PC-9 (cell line): ENCODE data around the gene CPLX3. TPM values are rescaled to one million over a fixed set of nuclear protein-coding genes. Genes with fewer than 3 reads are reported as not detected.

ENCODE experiments used
- BruUV-seq: library from RNA; stranded (reverse); fragments of 400-500 nt; replicated peaks from 2 replicates; lab custom pipeline; 2021; lab: Mats Ljungman, UMichigan
- CTCF ChIA-PET: fragments of 300-600 bp; sonication (Branson Sonifier 250); formaldehyde crosslinking; loops from one replicate; lab custom pipeline; 2022; ENCODE audit warnings: antibody characterized with exemption; lab: Charles Lee
- POLR2A ChIA-PET: fragments of 300-600 bp; sonication (Branson Sonifier 250); formaldehyde crosslinking; loops from one replicate; lab custom pipeline; 2022; ENCODE audit warnings: antibody characterized with exemption; ENCODE audit not compliant: unreplicated experiment; lab: Charles Lee
- DNase-seq, 2 experiments: peaks; one replicate each; pipeline versions ENCODE4 v3.0.0 to v3.0.0-alpha.2; 2015 to 2022; ENCODE audit warnings: mixed read lengths in 1 of 2
- H2AFZ ChIP-seq: fragments of 200-600 bp; sonication (generic); 2 replicates; pipeline ENCODE4 v1.8.1; 2017; ENCODE audit warnings: antibody characterized with exemption
- H3F3A ChIP-seq: fragments of 200-600 bp; sonication (generic); 2 replicates; pipeline ENCODE4 v1.8.1; 2017; ENCODE audit warnings: antibody characterized with exemption, mild to moderate bottlenecking, low read depth; ENCODE audit not compliant: insufficient read depth
- H3K27ac ChIP-seq: fragments of 200-600 bp; sonication (generic); 2 replicates; pipeline ENCODE4 v1.6.1; 2016; ENCODE audit warnings: mixed run types
- H3K27me3 ChIP-seq: fragments of 200-600 bp; sonication (generic); 2 replicates; pipeline ENCODE4 v1.6.1; 2016; ENCODE audit warnings: low read depth, mixed run types; ENCODE audit not compliant: insufficient read depth
- H3K36me3 ChIP-seq: fragments of 200-600 bp; sonication (generic); 2 replicates; pipeline ENCODE4 v1.6.1; 2016; ENCODE audit warnings: low read depth, mixed run types
- H3K4me1 ChIP-seq: fragments of 200-600 bp; sonication (generic); replicated peaks from 2 replicates; pipeline ENCODE4 v1.6.1; 2016; ENCODE audit warnings: mixed run types; ENCODE audit not compliant: insufficient read depth
- H3K4me2 ChIP-seq: fragments of 200-600 bp; sonication (generic); 2 replicates; pipeline ENCODE4 v1.6.1; 2017; ENCODE audit warnings: mixed run types
- H3K4me3 ChIP-seq: fragments of 200-600 bp; sonication (generic); 2 replicates; pipeline ENCODE4 v1.6.1; 2016; ENCODE audit warnings: mixed run types
- H3K79me2 ChIP-seq: fragments of 200-600 bp; sonication (generic); 2 replicates; pipeline ENCODE4 v1.6.1; 2017; ENCODE audit warnings: low read depth, mixed run types
- H3K9me2 ChIP-seq: fragments of 200-600 bp; sonication (generic); 2 replicates; pipeline ENCODE4 v1.8.1; 2017; ENCODE audit warnings: mild to moderate bottlenecking; ENCODE audit not compliant: insufficient read depth
- H3K9me3 ChIP-seq: fragments of 200-600 bp; sonication (generic); 2 replicates; pipeline ENCODE4 v1.8.1; 2016; ENCODE audit warnings: low read depth; ENCODE audit not compliant: insufficient read depth
- H4K20me1 ChIP-seq: fragments of 200-600 bp; sonication (generic); 2 replicates; pipeline ENCODE4 v1.8.1; 2017; ENCODE audit not compliant: insufficient read depth
- CTCF ChIP-seq: fragments of 200-600 bp; sonication (generic); conservative IDR thresholded peaks from 2 replicates; pipeline ENCODE4 v1.6.1; 2017; ENCODE audit warnings: mixed run types, antibody characterized with exemption, mild to moderate bottlenecking, moderate library complexity
- EZH2 ChIP-seq: fragments of 200-600 bp; sonication (generic); IDR thresholded peaks from 2 replicates; pipeline ENCODE4 v1.8.0; 2017; ENCODE audit warnings: antibody characterized with exemption, low read depth
- intact Hi-C: fragments of 100-400 bp; cut with micrococcal nuclease; formaldehyde crosslinking; loops from one replicate; pipeline ENCODE4 v1.10.0; 2022; ENCODE audit not compliant: unreplicated experiment
- total RNA-seq: library from RNA; stranded (reverse); gene quantifications from 2 replicates; pipeline ENCODE4 v1.2.3, GENCODE V29; 2021

CPLX3 gene
- total RNA-seq, 1 experiment from 2014 or later: not detected

- Histone ChIP-seq H2AFZ (no peak overlapping the region), H3K4me1 (peaks cover 15% of the 10 kb centered on the region), H3K4me2 (no peak overlapping the region), H3K36me3 (peaks cover 6% of the 10 kb centered on the region), H3K9me2 (no peaks in the 10 kb centered on the region), H3K79me2 (peaks cover 28% of the 10 kb centered on the region), H3K4me3 (no peak overlapping the region), H3K27me3 (no peaks in the 10 kb centered on the region), H3K27ac (no peak overlapping the region), H3F3A (no peaks in the 10 kb centered on the region), H4K20me1 (peaks cover 43% of the 10 kb centered on the region), H3K9me3 (no peaks in the 10 kb centered on the region)
- BruUV-seq: no TSS peak
- CTCF ChIA-PET: interaction anchor here (0.9 kb wide), 1 partner anchor 19 kb away, joined by 6 read pairs; no protein-coding TSS in a partner anchor
- POLR2A ChIA-PET: no interaction called here
- TF ChIP-seq EZH2 (no peak), CTCF (no peak)
- intact Hi-C loops: no loop called here
- no peak for DNase-seq
These were observed 34.0 kb upstream of the CPLX3 start for GRCh38 chr15:74792227-74793016.

GRCh38 chr15:74793135-74794028 is 33.0 kb upstream of the CPLX3 start:
- no peak for TF ChIP-seq CTCF
- no peak for TF ChIP-seq EZH2
- Histone ChIP-seq H3K79me2 (peaks cover 20% of the 10 kb centered on the region), H3K4me1 (peaks cover 14% of the 10 kb centered on the region), H3K9me3 (no peaks in the 10 kb centered on the region), H3K27ac (no peak overlapping the region), H3K36me3 (peaks cover 6% of the 10 kb centered on the region; the same call in 1 of the 2 replicates), H3K4me3 (no peak overlapping the region), H2AFZ (no peak overlapping the region), H3K4me2 (no peak overlapping the region), H3K27me3 (no peaks in the 10 kb centered on the region), H3F3A (no peaks in the 10 kb centered on the region), H3K9me2 (no peaks in the 10 kb centered on the region), H4K20me1 (peaks cover 36% of the 10 kb centered on the region)
- BruUV-seq: no TSS peak
- intact Hi-C loops: no loop called here
- ChIA-PET CTCF (interaction anchor here (0.6 to 0.9 kb wide), 2 partner anchors 20 to 101 kb away, joined by 3 to 6 read pairs; no protein-coding TSS in a partner anchor), POLR2A (no interaction called here)
- no peak for DNase-seq

- DNase-seq: no peak
- no peak overlapping the region for H3K27ac ChIP-seq
- no peaks in the 10 kb centered on the region for H3K27me3 ChIP-seq
- TF ChIP-seq EZH2 (no peak), CTCF (no peak)
- H3K4me2 ChIP-seq: no peak overlapping the region
- H3K4me1 ChIP-seq: peaks cover 4% of the 10 kb centered on the region; the same call in 1 of the 2 replicates
- H3K9me2 ChIP-seq: no peaks in the 10 kb centered on the region
- no TSS peak for BruUV-seq
- H4K20me1 ChIP-seq: peaks cover 29% of the 10 kb centered on the region
- H2AFZ ChIP-seq: no peak overlapping the region
- peaks cover 6% of the 10 kb centered on the region; the same call in 1 of the 2 replicates for H3K36me3 ChIP-seq
- no peak overlapping the region for H3K4me3 ChIP-seq
- H3K9me3 ChIP-seq: no peaks in the 10 kb centered on the region
- POLR2A ChIA-PET: no interaction called here
- CTCF ChIA-PET: no interaction called here
- peaks cover 20% of the 10 kb centered on the region for H3K79me2 ChIP-seq
- intact Hi-C loops: no loop called here
- no peaks in the 10 kb centered on the region for H3F3A ChIP-seq
These were observed 32.0 kb upstream of the CPLX3 start for GRCh38 chr15:74794248-74794969.
